GM10248 (cell line): ENCODE results near the gene WDR62.

Experiments
- CTCF ChIA-PET: fragments of 300-600 bp; sonication (Branson Sonifier 250); formaldehyde crosslinking; extraction: SDS; loops from one replicate; lab custom pipeline; 2021; ENCODE audit warnings: antibody characterized with exemption; lab: Yijun Ruan, JAX
- POLR2A ChIA-PET: fragments of 350-650 bp; sonication (Branson Sonifier 250); formaldehyde crosslinking; extraction: SDS; loops from one replicate; lab custom pipeline; 2020; ENCODE audit warnings: antibody characterized with exemption; lab: Yijun Ruan, JAX
- DNase-seq: peaks from one replicate; pipeline ENCODE4 v3.0.0; 2012; ENCODE audit errors: extremely low spot score
- CTCF ChIP-seq: IDR thresholded peaks from 2 replicates; pipeline ENCODE4 v1.5.1; 2012; ENCODE audit warnings: mild to moderate bottlenecking, low read depth; ENCODE audit errors: extremely low read depth, missing control alignments, control extremely low read depth

Gene WDR62

GRCh38 chr19:36084231-36085009, 29.7 kb downstream of the WDR62 start:
- POLR2A ChIA-PET = no interaction called here
- DNase-seq = no peak
- CTCF ChIA-PET = interaction anchor here (1.3 to 1.9 kb wide), 4 partner anchors 14 to 23 kb away, joined by 3 to 8 read pairs (median 4); no protein-coding TSS in a partner anchor
- no peak for TF ChIP-seq CTCF

- POLR2A ChIA-PET = no interaction called here
- no peak for TF ChIP-seq CTCF
- no peak for DNase-seq
- CTCF ChIA-PET = no interaction called here
Observed at GRCh38 chr19:36086326-36086725, 31.6 kb downstream of the WDR62 start.

- CTCF ChIA-PET = interaction anchor here (1.1 kb wide), 1 partner anchor 17 kb away, joined by 3 read pairs; no protein-coding TSS in a partner anchor
- POLR2A ChIA-PET = no interaction called here
- DNase-seq = no peak
- no peak for TF ChIP-seq CTCF
Observed at GRCh38 chr19:36089847-36090246, 35.1 kb downstream of the WDR62 start.

GRCh38 chr19:36090910-36091695, 36.4 kb downstream of the WDR62 start:
- CTCF ChIA-PET = interaction anchor here (1.1 to 2.3 kb wide), 7 partner anchors 9 to 77 kb away, joined by 3 to 8 read pairs (median 3); partner anchors contain the start of gene OVOL3
- POLR2A ChIA-PET = no interaction called here
- TF ChIP-seq CTCF = no peak
- no peak for DNase-seq

- POLR2A ChIA-PET = no interaction called here
- CTCF ChIA-PET = interaction anchor here (1.1 to 2.3 kb wide), 2 partner anchors 8 to 18 kb away, joined by 3 to 5 read pairs; partner anchors contain the start of gene OVOL3
- TF ChIP-seq CTCF = no peak
- no peak for DNase-seq
Observed at GRCh38 chr19:36092566-36092965, 37.9 kb downstream of the WDR62 start.

GRCh38 chr19:36093146-36093662, 38.5 kb downstream of the WDR62 start:
- POLR2A ChIA-PET = interaction anchor here (0.6 kb wide), 1 partner anchor 115 kb away, joined by 3 read pairs; no protein-coding TSS in a partner anchor

More at GRCh38 chr19:36093146-36093662, 38.5 kb downstream of the WDR62 start:
- CTCF ChIA-PET = interaction anchor here (2.3 to 2.6 kb wide), 2 partner anchors 18 to 33 kb away, joined by 5 to 15 read pairs; partner anchors contain the start of gene OVOL3
- peak; percentile 82 for DNase-seq
- TF ChIP-seq CTCF = no peak
